Measurements from ENCODE around the gene ARHGAP25.

DNA sequence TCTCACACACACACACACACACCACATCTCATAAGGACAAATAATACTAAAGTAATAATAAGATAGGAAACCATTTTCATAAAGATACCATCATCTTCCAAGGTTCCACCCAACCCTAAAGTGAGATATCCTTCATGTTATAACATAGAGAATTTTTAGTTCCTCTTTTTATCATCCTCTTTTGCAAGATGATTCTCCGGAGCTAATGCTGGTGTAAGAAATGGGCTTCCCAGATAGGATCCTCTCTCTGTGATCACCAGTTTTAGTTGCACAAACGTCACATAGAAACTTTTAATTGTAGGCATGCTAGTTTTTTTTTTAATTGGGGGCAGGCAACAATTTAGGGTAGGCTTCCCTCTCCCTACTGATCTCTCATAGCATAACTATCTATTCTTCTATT, 49.6 kb downstream of the ARHGAP25 start:
- TF ChIP-seq, protein P1, sequence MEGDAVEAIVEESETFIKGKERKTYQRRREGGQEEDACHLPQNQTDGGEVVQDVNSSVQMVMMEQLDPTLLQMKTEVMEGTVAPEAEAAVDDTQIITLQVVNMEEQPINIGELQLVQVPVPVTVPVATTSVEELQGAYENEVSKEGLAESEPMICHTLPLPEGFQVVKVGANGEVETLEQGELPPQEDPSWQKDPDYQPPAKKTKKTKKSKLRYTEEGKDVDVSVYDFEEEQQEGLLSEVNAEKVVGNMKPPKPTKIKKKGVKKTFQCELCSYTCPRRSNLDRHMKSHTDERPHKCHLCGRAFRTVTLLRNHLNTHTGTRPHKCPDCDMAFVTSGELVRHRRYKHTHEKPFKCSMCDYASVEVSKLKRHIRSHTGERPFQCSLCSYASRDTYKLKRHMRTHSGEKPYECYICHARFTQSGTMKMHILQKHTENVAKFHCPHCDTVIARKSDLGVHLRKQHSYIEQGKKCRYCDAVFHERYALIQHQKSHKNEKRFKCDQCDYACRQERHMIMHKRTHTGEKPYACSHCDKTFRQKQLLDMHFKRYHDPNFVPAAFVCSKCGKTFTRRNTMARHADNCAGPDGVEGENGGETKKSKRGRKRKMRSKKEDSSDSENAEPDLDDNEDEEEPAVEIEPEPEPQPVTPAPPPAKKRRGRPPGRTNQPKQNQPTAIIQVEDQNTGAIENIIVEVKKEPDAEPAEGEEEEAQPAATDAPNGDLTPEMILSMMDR (conservative IDR thresholded peaks at IDR 0.05 in 1 of 2, IDR thresholded peaks at IDR 0.05 in 1 of 2; ENCODE audit: low read depth in 1 of 2, low read length in 2 of 2), result no peak
- no peak for TF ChIP-seq EZH2 (IDR thresholded peaks at IDR 0.05; ENCODE audit: low read length, missing control alignments)

Measured in fibroblast of lung (primary cell).